ENCODE data around the gene SLC45A1. TPM values are rescaled to one million over a fixed set of nuclear protein-coding genes. Genes with fewer than 3 reads are reported as not detected.

Gene SLC45A1
- total RNA-seq, 1 donor: 2.0 TPM

DNA sequence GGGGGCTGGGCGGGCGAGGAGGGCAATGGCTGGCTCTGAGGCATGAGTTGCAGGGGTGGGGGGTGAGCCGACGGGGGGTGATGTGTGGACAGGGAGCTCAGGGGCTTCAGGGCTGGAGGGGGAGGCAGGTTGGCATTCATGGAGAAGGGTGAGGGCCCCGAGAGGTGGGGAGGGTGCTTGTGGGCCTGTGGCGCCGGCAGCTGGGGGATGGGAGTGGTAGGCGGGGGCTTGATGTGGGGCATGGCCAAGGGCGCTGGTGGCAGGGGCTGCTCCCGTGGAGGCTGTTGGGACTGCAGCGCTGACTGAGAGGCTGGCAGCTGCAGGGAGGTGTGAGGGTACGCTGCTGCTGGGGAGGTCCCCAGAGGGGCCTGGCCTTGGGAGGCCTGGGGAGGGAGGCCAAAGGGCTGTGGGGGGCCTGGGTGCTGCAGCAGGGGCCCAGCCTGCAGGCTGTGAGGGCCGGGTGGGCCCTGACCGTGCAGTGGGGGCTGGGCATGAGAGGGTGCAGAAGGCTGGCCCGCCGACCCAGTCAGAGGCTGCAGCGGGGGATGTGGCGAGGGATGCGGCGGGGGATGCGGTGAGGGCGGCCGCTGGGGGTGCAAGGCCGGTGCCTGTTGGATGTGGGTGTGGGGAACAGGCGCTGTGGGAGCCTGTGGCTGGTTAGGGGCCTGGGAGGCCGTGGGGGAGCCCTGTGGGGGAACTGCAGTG, 42.7 kb downstream of the SLC45A1 start:
- no peak overlapping the region for H3K4me3 ChIP-seq (ENCODE audit: low read depth, low read length)
- TF ChIP-seq, protein P1, sequence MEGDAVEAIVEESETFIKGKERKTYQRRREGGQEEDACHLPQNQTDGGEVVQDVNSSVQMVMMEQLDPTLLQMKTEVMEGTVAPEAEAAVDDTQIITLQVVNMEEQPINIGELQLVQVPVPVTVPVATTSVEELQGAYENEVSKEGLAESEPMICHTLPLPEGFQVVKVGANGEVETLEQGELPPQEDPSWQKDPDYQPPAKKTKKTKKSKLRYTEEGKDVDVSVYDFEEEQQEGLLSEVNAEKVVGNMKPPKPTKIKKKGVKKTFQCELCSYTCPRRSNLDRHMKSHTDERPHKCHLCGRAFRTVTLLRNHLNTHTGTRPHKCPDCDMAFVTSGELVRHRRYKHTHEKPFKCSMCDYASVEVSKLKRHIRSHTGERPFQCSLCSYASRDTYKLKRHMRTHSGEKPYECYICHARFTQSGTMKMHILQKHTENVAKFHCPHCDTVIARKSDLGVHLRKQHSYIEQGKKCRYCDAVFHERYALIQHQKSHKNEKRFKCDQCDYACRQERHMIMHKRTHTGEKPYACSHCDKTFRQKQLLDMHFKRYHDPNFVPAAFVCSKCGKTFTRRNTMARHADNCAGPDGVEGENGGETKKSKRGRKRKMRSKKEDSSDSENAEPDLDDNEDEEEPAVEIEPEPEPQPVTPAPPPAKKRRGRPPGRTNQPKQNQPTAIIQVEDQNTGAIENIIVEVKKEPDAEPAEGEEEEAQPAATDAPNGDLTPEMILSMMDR (IDR thresholded peaks at IDR 0.05; ENCODE audit: insufficient read depth, low read length): no peak
- DNase-seq (ENCODE audit: low read depth): no peak

DNA sequence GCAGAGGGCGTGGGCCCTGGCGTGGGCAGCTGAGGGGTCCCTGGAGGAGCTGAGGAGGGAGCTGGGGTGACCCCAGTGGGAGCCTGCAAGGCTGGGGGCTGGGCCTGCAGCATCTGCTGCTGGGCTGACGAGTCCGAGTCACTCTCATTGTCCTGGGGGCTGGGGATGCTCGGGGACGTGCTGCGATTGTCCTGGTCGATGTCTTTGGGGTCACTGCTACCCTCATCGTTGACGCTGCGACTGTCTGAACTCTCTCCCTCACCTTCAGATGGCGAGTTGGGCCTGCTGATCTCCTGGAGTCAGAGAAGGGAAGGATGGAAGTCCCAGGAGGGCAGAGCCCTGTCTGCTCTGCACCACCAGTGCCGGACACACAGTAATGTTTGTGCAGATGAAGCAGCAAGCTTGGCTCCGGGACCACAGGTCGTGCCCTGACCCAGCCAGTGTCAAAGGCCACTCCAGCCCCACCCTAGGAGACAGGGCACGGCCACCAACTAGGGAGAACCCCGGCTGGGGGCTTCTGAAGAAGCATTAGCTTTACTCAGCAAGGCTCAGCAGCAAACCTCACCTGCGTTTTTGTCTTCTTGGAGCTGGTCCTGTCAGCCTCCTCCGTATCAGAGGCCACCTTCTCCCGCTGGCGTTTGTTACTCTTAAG, 43.4 kb downstream of the SLC45A1 start:
- no peak overlapping the region for H3K4me3 ChIP-seq (ENCODE audit: low read depth, low read length)
- DNase-seq (ENCODE audit: low read depth): no peak
- TF ChIP-seq, protein P1 (IDR thresholded peaks at IDR 0.05; ENCODE audit: insufficient read depth, low read length): no peak

DNA sequence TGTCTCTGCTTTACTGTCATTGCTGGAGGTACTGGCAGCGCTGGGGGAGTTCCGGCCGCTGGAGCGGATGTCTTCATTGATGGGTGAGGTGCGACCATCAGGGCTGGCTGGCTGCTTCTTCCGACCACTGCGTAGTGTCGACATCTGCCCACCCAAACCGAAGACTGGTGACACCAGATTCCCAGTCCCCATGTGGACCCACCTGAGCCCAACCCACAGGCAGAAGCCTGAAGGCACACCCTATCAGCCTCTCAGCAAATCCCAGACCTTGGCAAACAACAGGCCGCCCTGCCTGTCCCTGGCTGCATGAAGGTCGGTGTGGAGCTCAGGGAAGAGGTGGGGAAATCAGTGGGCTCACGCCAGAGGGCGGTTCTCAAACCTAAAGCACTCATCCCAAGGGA, 44.8 kb downstream of the SLC45A1 start:
- no peak overlapping the region for H3K4me3 ChIP-seq (ENCODE audit: low read depth, low read length)
- TF ChIP-seq, protein P1 (IDR thresholded peaks at IDR 0.05; ENCODE audit: insufficient read depth, low read length): no peak
- DNase-seq (ENCODE audit: low read depth): no peak

DNA sequence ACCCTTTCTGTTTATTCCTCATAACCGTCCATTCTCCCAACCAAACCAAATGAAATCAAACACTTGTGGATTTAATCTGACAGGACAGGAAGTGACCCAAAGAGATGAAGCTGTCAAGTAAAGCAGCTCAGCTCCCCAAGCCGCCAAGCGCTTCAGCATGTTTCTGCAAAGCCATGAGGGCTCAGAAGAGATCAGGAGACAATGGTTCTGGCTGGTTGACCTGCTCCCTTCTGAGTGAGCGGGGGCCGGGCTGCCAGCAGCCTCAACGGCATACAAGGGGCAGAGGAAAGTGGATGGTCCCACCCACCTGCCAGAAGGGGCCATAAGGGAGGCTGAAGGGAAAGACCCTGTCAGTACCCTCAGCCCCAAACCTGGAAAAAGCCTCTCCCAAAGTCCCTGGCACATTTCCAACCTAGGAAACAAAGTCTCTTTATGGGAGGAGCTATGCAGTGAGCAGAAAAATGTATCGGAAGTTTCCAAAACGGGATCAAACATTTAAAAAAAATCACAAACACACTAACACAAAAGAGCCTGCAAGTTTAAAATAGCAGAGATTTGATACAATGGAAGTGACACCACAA, 45.4 kb downstream of the SLC45A1 start:
- no peak overlapping the region for H3K4me3 ChIP-seq (ENCODE audit: low read depth, low read length)
- TF ChIP-seq, protein P1 (IDR thresholded peaks at IDR 0.05; ENCODE audit: insufficient read depth, low read length): no peak
- no peak for DNase-seq (ENCODE audit: low read depth)

DNA sequence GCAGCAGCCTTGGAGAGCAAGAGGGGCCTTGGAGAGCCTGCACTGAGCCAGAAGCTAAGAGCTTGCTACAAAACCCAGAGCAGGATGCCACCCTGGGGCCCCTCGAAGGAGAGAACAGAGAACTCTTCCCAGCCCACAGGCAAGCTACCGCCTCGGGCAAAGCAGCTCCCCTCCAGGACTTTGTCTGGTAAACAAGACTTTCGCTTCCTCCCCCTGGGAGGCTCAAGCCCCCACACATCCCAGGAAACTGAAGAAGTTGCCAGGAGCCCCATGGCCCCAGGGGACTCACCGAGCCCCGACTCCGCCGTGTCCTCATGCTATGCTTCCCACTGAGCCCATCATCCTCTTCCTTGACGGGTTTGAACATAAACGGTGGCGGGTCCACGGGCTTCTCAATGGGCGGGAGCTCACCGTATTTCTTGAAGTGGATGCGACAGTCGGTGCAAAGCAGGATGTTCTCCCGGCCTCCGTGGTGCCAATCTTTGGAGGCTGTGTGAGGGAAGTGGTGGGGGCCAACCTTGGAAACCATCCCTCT, 45.9 kb downstream of the SLC45A1 start:
- TF ChIP-seq, protein P1 (IDR thresholded peaks at IDR 0.05; ENCODE audit: insufficient read depth, low read length): no peak

DNA sequence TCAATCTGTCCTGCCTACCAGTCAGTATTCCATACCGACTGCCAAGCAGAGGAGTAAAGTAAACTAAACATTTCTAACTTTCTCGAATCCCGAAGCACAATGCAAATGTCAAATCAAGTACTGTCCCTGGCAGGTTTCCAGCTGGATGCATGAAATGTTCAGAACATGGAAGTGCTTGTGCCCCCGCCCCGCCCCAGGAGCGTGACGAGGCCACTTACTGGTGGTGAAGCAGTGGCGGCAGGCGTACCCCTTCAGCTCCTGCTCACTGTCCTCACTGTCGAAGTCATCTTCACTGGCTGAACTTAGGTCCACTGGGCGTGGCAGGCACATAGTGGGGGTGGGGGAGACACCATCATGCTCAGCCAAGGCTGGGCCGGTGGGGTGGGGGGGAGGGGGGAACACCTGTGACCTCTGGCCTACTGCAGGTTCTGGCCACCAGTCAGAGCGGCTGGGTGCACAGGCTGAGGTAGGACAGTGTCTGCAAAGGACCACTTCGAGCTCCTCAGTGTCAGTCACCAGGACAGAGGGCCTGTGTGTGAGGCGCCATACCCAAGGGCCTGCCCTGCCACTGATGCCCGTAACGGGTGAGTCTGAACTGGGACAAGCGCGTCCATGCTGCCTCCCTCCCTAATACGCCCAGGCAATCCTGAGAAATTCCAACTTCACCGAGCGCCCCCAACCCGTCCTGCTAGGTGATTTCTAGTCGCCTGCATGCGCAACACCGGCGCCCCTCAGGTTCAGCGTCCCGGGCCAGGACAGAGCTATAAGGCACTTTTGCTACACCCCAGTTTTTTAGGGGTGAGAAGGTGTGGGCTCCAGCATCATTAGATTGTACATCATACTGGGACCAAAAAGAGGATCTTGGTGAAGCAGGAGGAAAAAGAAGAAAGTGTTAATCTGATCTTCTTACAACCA, 46.9 kb downstream of the SLC45A1 start:
- TF ChIP-seq, protein P1 (IDR thresholded peaks at IDR 0.05; ENCODE audit: insufficient read depth, low read length): no peak
- H3K4me3 ChIP-seq (ENCODE audit: low read depth, low read length): no peak overlapping the region
- no peak for DNase-seq (ENCODE audit: low read depth)

More for the DNA sequence above, 45.9 kb downstream of the SLC45A1 start:
- DNase-seq (ENCODE audit: low read depth): no peak
- no peak overlapping the region for H3K4me3 ChIP-seq (ENCODE audit: low read depth, low read length)

All from fibroblast of the aortic adventitia (primary cell).